Measurements from ENCODE around the gene PDE8B. TPM values are rescaled to one million over a fixed set of nuclear protein-coding genes. Genes with fewer than 3 reads are reported as not detected.

PDE8B gene
- total RNA-seq, 1 donor from 2014 or later = 2.9 TPM

- Mint-ChIP-seq H3K27me3 (ENCODE audit: low read depth) (peaks cover 42% of the 10 kb centered on the region), H3K4me1 (peaks cover 5% of the 10 kb centered on the region), H3K27ac (no peak overlapping the region), H3K9me3 (no peaks in the 10 kb centered on the region), H3K36me3 (no peaks in the 10 kb centered on the region), H3K4me3 (no peak overlapping the region)
- DNase-seq (ENCODE audit: low spot score in 2 of 2, unreplicated experiment in 2 of 2) = no peak
- TF ChIP-seq CTCF (IDR thresholded peaks at IDR 0.05; ENCODE audit: unreplicated experiment) = no peak
Measured at GRCh38 chr5:77204967-77205366, 5.5 kb upstream of the PDE8B start.

GRCh38 chr5:77208507-77209163 is 1.8 kb upstream of the PDE8B start:
- H3K36me3 Mint-ChIP-seq = no peaks in the 10 kb centered on the region
- no peak overlapping the region for H3K27ac Mint-ChIP-seq
- peaks cover 14% of the 10 kb centered on the region for H3K4me1 Mint-ChIP-seq
- no peak for TF ChIP-seq CTCF (IDR thresholded peaks at IDR 0.05; ENCODE audit: unreplicated experiment)
- H3K27me3 Mint-ChIP-seq (ENCODE audit: low read depth) = peaks cover 69% of the 10 kb centered on the region
- DNase-seq (ENCODE audit: low spot score in 2 of 2, unreplicated experiment in 2 of 2) = no peak
- H3K9me3 Mint-ChIP-seq = no peaks in the 10 kb centered on the region
- peak overlapping the region; percentile 75 for H3K4me3 Mint-ChIP-seq

- no peaks in the 10 kb centered on the region for H3K36me3 Mint-ChIP-seq
- H3K27me3 Mint-ChIP-seq (ENCODE audit: low read depth) = peaks cover 78% of the 10 kb centered on the region
- no peak for TF ChIP-seq CTCF (IDR thresholded peaks at IDR 0.05; ENCODE audit: unreplicated experiment)
- H3K4me1 Mint-ChIP-seq = peaks cover 14% of the 10 kb centered on the region
- no peak for DNase-seq (ENCODE audit: low spot score in 2 of 2, unreplicated experiment in 2 of 2)
- H3K27ac Mint-ChIP-seq = no peak overlapping the region
- peak overlapping the region; percentile 75 for H3K4me3 Mint-ChIP-seq
- H3K9me3 Mint-ChIP-seq = no peaks in the 10 kb centered on the region
Measured at GRCh38 chr5:77209495-77210090, 887 bp upstream of the PDE8B start.

GRCh38 chr5:77210964-77211690 is 647 bp downstream of the PDE8B start:
- DNase-seq (ENCODE audit: low spot score in 2 of 2, unreplicated experiment in 2 of 2) = peak in 1 of 2 experiments; percentile 40
- Mint-ChIP-seq H3K36me3 (no peaks in the 10 kb centered on the region), H3K4me3 (peak overlapping the region; percentile 63), H3K27me3 (ENCODE audit: low read depth) (peaks cover 82% of the 10 kb centered on the region), H3K27ac (no peak overlapping the region), H3K9me3 (no peaks in the 10 kb centered on the region), H3K4me1 (peaks cover 14% of the 10 kb centered on the region)
- no peak for TF ChIP-seq CTCF (IDR thresholded peaks at IDR 0.05; ENCODE audit: unreplicated experiment)

- H3K4me1 Mint-ChIP-seq = peaks cover 14% of the 10 kb centered on the region
- no peak overlapping the region for H3K27ac Mint-ChIP-seq
- H3K9me3 Mint-ChIP-seq = no peaks in the 10 kb centered on the region
- DNase-seq (ENCODE audit: low spot score in 2 of 2, unreplicated experiment in 2 of 2) = no peak
- no peaks in the 10 kb centered on the region for H3K36me3 Mint-ChIP-seq
- peak overlapping the region; percentile 63 for H3K4me3 Mint-ChIP-seq
- no peak for TF ChIP-seq CTCF (IDR thresholded peaks at IDR 0.05; ENCODE audit: unreplicated experiment)
- peaks cover 79% of the 10 kb centered on the region for H3K27me3 Mint-ChIP-seq (ENCODE audit: low read depth)
Measured at GRCh38 chr5:77211691-77212047, 1.2 kb downstream of the PDE8B start.

All from mesothelial cell of epicardium (in vitro differentiated cells).